ENCODE results near the gene DHRS9.

Gene DHRS9

GRCh38 chr2:169041594-169041993 is 27.8 kb upstream of the DHRS9 start:
- Mint-ChIP-seq H3K4me1 (no peaks in the 10 kb centered on the region), H3K4me3 (no peak overlapping the region), H3K9me3 (peaks cover 31% of the 10 kb centered on the region), H3K27ac (no peak overlapping the region), H3K36me3 (ENCODE audit: low read depth) (no peaks in the 10 kb centered on the region), H3K27me3 (ENCODE audit: low read depth) (no peaks in the 10 kb centered on the region)
- TF ChIP-seq CTCF (IDR thresholded peaks at IDR 0.05; ENCODE audit: unreplicated experiment in 3 of 3), result no peak

DNA sequence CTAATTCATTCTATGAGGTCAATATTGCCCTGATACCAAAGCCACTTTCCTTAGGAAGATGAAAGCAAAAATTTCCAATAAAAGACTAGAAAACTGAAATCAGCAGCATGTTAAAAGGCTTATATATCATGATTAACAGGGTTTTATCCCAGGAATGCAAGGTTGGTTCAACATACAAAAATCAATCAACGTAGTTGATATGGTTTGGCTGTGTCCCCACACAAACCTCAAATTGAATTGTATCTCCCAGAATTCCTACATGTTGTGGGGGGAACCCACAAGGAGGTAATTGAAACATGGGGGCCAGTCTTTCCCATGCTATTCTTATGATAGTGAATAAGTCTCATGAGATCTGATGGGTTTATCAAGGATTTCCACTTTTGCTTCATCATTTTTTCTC is 26.5 kb upstream of the DHRS9 start:
- Mint-ChIP-seq H3K27ac (no peak overlapping the region), H3K4me3 (no peak overlapping the region), H3K27me3 (ENCODE audit: low read depth) (no peaks in the 10 kb centered on the region), H3K9me3 (peaks cover 31% of the 10 kb centered on the region), H3K4me1 (no peaks in the 10 kb centered on the region), H3K36me3 (ENCODE audit: low read depth) (no peaks in the 10 kb centered on the region)
- no peak for TF ChIP-seq CTCF (IDR thresholded peaks at IDR 0.05; ENCODE audit: unreplicated experiment in 3 of 3)

GRCh38 chr2:169046440-169047151 is 22.8 kb upstream of the DHRS9 start:
- H3K27me3 Mint-ChIP-seq (ENCODE audit: low read depth), result no peaks in the 10 kb centered on the region

GRCh38 chr2:169047256-169048250 is 21.8 kb upstream of the DHRS9 start:
- no peak overlapping the region for H3K27ac Mint-ChIP-seq
- H3K4me1 Mint-ChIP-seq, result no peaks in the 10 kb centered on the region
- H3K36me3 Mint-ChIP-seq (ENCODE audit: low read depth), result no peaks in the 10 kb centered on the region
- H3K4me3 Mint-ChIP-seq, result no peak overlapping the region
- H3K27me3 Mint-ChIP-seq (ENCODE audit: low read depth), result no peaks in the 10 kb centered on the region
- no peak for TF ChIP-seq CTCF (IDR thresholded peaks at IDR 0.05; ENCODE audit: unreplicated experiment in 3 of 3)
- peaks cover 20% of the 10 kb centered on the region for H3K9me3 Mint-ChIP-seq

More at GRCh38 chr2:169046440-169047151, 22.8 kb upstream of the DHRS9 start:
- no peak for TF ChIP-seq CTCF (IDR thresholded peaks at IDR 0.05; ENCODE audit: unreplicated experiment in 3 of 3)
- no peaks in the 10 kb centered on the region for H3K4me1 Mint-ChIP-seq
- H3K27ac Mint-ChIP-seq, result no peak overlapping the region
- no peak overlapping the region for H3K4me3 Mint-ChIP-seq
- peaks cover 30% of the 10 kb centered on the region for H3K9me3 Mint-ChIP-seq
- H3K36me3 Mint-ChIP-seq (ENCODE audit: low read depth), result no peaks in the 10 kb centered on the region

- TF ChIP-seq CTCF (IDR thresholded peaks at IDR 0.05; ENCODE audit: unreplicated experiment in 3 of 3), result no peak
- no peaks in the 10 kb centered on the region for H3K27me3 Mint-ChIP-seq (ENCODE audit: low read depth)
- H3K36me3 Mint-ChIP-seq (ENCODE audit: low read depth), result no peaks in the 10 kb centered on the region
- H3K27ac Mint-ChIP-seq, result no peak overlapping the region
- H3K4me1 Mint-ChIP-seq, result no peaks in the 10 kb centered on the region
- H3K4me3 Mint-ChIP-seq, result no peak overlapping the region
- H3K9me3 Mint-ChIP-seq, result peaks cover 13% of the 10 kb centered on the region
These were observed 20.2 kb upstream of the DHRS9 start for GRCh38 chr2:169049142-169049541.

Data from nephron (organoid).